EH (cell line): ENCODE results near the gene PCDHA5.
"Not testable (repeated sequence)": the region's sequence is repeated elsewhere in the genome, so short reads cannot be mapped to it uniquely, and the experiment has no call there.

Source experiments
- DNase-seq: peaks from one replicate; pipeline ENCODE4 v3.0.0-alpha.2; 2015; ENCODE audit warnings: low read depth

PCDHA5 gene

DNA sequence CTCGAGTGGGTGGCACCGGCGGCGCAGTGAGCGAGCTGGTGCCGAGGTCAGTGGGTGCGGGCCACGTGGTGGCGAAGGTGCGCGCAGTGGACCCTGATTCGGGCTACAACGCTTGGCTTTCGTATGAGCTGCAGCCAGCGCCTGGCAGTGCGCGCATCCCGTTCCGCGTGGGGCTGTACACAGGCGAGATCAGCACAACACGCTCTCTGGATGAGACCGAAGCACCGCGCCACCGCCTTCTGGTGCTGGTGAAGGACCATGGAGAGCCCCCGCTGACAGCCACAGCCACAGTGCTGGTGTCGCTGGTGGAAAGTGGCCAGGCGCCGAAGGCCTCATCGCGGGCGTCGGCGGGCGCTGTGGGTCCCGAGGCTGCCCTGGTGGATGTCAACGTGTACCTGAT is 2.1 kb downstream of the PCDHA5 start:
- no peak for DNase-seq

DNA sequence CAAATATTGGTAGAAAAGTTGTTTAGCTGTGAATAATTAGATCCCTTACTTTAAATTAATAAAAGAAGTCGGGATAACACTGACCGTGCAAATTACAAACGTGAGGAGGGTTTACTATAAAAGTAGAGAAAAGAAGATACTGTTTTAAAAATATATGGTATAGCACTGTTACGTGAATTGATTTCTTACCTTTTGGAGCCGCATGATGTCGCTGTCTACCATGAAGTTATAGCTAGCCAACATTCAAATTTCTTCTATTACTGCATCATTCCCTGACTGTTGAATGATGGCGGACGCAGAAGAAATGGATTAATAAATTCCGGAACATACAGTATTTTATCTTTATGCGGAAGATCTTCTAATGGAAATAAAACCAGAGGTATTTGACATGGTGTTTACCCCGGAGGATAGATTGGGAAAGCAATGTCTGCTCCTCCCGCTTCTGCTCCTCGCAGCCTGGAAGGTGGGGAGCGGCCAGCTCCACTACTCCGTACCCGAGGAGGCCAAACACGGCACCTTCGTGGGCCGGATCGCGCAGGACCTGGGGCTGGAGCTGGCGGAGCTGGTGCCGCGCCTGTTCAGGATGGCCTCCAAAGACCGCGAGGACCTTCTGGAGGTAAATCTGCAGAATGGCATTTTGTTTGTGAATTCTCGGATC is 6.4 kb downstream of the PCDHA5 start, which contains the start of gene PCDHA6:
TSS of gene PCDHA6 (plus strand) at position 257 of the 658 bp plus-strand sequence. CDS start at position 389, 132 bp downstream.
- DNase-seq, result no peak

DNA sequence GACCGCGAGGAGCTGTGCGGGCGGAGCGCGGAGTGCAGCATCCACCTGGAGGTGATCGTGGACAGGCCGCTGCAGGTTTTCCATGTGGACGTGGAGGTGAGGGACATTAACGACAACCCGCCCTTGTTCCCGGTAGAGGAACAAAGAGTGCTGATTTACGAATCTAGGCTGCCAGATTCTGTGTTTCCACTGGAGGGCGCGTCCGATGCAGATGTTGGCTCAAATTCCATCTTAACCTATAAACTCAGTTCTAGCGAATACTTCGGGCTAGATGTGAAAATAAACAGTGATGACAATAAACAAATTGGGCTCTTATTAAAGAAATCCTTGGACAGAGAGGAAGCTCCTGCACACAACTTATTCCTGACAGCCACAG is 6.9 kb downstream of the PCDHA5 start:
- DNase-seq, result no peak

DNA sequence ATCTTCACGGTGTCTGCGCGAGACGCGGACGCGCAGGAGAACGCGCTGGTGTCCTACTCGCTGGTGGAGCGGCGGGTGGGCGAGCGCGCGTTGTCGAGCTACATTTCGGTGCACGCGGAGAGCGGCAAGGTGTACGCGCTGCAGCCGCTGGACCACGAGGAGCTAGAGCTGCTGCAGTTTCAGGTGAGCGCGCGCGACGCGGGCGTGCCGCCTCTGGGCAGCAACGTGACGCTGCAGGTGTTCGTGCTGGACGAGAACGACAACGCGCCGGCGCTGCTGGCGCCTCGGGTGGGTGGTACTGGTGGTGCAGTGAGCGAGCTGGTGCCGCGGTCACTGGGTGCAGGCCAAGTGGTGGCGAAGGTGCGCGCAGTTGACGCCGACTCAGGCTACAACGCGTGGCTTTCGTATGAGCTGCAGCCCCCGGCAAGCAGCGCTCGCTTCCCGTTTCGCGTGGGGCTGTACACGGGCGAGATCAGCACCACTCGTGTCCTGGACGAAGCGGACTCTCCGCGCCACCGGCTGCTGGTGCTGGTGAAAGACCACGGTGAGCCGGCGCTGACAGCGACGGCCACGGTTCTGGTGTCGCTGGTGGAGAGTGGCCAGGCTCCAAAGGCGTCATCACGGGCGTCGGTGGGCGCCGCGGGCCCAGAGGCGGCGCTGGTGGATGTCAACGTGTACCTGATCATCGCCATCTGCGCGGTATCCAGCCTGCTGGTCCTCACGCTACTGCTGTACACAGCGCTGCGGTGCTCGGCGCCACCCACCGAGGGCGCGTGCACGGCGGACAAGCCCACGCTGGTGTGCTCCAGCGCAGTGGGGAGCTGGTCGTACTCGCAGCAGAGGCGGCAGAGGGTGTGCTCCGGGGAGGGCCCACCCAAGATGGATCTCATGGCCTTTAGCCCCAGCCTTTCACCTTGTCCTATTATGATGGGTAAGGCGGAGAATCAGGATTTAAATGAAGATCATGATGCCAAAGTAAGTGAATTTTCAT is 8.4 kb downstream of the PCDHA5 start:
- not testable (repeated sequence) for DNase-seq

DNA sequence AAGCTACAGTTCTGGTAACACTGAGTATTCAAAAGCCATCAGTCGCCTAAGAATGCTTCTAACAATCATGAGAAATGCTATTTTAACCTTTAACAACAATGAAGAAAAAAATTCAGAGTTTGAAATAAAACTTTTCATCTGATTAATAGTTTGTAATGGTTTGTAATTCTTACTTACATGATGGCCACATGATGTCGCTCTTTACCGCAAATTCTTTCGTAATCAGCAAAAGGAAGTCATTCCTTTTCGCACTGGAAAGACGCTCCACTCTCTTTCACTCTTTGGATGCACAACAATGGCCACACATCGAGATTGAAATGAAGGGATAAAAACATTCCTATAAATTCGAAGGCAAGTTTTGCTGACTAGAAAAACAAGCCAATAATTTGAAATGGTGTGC is 12.6 kb downstream of the PCDHA5 start, which contains the start of gene PCDHA7:
TSS of gene PCDHA7 (plus strand) at position 277 of the 400 bp plus-strand sequence. CDS start at position 392, 115 bp downstream.
- DNase-seq, result peak; percentile 61

DNA sequence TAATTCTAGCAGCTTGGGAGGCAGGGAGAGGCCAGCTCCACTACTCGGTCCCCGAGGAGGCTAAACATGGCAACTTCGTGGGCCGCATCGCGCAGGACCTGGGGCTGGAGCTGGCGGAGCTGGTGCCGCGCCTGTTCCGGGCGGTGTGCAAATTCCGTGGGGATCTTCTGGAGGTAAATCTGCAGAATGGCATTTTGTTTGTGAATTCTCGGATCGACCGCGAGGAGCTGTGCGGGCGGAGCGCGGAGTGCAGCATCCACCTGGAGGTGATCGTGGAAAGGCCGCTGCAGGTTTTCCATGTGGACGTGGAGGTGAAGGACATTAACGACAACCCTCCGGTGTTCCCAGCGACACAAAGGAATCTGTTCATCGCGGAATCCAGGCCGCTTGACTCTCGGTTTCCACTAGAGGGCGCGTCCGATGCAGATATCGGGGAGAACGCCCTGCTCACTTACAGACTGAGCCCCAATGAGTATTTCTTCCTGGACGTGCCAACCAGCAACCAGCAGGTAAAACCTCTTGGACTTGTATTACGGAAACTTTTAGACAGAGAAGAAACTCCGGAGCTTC is 13.1 kb downstream of the PCDHA5 start:
- not testable (repeated sequence) for DNase-seq

DNA sequence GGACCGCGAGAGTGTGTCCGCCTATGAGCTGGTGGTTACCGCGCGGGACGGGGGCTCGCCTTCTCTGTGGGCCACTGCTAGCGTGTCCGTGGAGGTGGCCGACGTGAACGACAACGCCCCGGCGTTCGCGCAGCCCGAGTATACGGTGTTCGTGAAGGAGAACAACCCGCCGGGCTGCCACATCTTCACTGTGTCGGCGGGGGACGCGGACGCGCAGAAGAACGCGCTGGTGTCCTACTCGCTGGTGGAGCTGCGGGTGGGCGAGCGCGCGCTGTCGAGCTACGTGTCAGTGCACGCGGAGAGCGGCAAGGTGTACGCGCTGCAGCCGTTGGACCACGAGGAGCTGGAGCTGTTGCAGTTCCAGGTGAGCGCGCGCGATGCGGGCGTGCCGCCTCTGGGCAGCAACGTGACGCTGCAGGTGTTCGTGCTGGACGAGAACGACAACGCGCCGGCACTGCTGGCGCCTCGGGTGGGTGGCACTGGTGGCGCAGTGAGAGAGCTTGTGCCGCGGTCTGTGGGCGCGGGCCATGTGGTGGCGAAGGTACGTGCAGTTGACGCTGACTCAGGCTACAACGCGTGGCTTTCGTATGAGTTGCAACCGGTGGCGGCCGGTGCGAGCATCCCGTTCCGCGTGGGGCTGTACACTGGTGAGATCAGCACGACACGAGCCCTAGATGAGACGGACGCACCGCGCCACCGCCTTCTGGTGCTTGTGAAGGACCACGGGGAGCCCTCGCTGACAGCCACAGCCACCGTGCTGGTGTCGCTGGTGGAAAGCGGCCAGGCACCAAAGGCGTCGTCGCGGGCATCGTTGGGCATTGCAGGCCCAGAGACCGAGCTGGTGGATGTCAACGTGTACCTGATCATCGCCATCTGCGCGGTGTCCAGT is 14.5 kb downstream of the PCDHA5 start:
- no peak for DNase-seq

DNA sequence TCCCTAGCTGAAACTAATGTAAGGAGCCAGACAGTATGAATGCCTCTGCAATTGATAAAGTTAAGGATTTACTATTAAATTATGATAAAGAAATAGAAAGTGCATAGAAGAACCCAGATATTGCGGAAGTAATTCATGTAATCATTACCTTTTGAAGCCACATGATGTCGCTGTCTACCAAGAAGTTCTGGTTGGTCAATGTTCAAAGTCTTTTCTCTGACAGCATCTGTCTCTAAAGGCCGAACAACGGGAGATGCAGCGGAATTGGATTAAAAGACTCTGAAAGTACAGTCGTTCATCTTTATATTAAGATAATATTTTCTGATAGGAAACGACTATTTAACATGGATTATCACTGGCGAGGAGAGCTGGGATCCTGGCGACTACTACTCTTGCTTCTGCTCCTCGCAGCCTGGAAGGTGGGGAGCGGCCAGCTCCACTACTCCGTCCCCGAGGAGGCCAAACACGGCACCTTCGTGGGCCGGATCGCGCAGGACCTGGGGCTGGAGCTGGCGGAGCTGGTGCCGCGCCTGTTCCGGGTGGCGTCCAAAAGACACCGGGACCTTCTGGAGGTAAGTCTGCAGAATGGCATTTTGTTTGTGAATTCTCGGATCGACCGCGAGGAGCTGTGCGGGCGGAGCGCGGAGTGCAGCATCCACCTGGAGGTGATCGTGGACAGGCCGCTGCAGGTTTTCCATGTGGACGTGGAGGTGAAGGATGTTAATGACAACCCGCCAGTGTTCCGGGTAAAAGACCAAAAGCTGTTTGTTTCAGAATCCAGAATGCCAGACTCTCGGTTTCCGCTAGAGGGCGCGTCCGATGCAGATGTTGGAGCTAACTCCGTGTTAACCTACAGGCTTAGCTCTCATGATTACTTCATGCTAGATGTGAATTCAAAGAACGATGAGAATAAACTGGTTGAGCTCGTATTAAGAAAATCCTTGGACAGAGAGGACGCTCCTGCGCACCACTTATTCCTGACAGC is 19.9 kb downstream of the PCDHA5 start, which contains the start of gene PCDHA8:
TSS of gene PCDHA8 (plus strand) at position 210 of the 985 bp plus-strand sequence. CDS start at position 345, 135 bp downstream.
- DNase-seq, result no peak

DNA sequence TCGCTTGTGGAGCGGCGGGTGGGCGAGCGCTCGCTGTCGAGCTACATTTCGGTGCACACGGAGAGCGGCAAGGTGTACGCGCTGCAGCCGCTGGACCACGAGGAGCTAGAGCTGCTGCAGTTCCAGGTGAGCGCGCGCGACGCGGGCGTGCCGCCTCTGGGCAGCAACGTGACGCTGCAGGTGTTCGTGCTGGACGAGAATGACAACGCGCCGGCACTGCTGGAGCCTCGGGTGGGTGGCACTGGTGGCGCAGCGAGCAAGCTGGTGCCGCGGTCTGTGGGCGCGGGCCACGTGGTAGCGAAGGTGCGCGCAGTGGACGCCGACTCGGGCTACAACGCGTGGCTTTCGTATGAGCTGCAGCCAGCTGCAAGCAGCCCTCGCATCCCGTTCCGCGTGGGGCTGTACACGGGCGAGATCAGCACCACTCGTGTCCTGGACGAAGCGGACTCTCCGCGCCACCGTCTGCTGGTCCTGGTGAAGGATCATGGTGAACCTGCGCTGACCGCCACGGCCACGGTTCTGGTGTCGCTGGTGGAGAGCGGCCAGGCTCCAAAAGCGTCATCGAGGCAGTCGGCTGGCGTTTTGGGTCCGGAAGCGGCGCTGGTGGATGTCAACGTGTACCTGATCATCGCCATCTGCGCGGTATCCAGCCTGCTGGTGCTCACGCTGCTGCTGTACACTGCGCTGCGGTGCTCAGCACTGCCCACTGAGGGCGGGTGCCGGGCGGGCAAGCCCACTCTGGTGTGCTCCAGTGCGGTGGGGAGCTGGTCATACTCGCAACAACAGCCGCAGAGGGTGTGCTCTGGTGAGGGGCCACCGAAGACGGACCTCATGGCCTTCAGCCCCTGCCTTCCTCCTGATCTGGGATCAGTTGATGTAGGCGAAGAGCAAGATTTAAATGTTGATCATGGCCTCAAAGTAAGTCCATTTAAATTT is 21.7 kb downstream of the PCDHA5 start:
- no peak for DNase-seq

DNA sequence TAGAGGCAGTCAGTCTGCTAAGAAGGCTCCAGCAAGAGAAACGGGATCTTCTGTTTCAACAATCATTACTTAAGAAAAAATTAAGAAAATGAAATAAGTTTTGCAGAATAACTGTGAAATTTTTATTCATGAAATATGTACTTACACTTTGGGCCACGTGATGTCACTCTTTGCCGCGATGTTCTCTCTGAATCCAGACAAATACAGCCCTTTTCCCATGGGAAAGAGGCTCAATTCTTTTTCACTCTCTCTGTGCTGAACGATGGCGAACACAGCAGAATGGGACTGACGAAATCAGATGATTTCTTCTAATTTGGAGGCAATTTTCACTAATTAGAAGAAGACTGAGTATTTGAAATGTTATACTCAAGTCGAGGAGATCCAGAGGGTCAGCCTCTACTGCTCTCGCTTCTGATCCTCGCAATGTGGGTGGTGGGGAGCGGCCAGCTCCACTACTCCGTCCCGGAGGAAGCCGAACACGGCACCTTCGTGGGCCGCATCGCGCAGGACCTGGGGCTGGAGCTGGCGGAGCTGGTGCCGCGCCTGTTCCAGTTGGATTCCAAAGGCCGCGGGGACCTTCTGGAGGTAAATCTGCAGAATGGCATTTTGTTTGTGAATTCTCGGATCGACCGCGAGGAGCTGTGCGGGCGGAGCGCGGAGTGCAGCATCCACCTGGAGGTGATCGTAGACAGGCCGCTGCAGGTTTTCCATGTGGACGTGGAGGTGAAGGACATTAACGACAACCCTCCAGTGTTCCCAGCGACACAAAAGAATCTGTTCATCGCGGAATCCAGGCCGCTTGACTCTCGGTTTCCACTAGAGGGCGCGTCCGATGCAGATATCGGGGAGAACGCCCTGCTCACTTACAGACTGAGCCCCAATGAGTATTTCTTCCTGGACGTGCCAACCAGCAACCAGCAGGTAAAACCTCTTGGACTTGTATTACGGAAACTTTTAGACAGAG is 27.0 kb downstream of the PCDHA5 start, which contains the start of gene PCDHA9:
TSS of gene PCDHA9 (plus strand) at position 244 of the 964 bp plus-strand sequence. CDS start at position 358, 114 bp downstream.
- peak; percentile 4 for DNase-seq

DNA sequence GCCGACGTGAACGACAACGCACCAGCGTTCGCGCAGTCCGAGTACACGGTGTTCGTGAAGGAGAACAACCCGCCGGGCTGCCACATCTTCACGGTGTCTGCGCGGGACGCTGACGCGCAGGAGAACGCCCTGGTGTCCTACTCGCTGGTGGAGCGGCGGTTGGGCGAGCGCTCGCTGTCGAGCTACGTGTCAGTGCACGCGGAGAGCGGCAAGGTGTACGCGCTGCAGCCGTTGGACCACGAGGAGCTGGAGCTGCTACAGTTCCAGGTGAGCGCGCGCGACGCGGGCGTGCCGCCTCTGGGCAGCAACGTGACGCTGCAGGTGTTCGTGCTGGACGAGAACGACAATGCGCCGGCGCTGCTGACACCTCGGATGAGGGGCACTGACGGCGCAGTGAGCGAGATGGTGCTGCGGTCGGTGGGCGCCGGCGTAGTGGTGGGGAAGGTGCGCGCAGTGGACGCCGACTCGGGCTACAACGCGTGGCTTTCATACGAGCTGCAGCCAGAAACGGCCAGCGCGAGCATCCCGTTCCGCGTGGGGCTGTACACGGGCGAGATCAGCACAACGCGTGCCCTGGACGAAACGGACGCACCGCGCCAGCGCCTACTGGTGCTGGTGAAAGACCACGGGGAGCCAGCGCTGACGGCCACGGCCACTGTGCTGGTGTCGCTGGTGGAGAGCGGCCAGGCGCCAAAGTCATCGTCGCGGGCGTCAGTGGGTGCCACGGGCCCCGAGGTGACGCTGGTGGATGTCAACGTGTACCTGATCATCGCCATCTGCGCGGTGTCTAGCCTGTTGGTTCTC is 28.6 kb downstream of the PCDHA5 start:
- not testable (repeated sequence) for DNase-seq

DNA sequence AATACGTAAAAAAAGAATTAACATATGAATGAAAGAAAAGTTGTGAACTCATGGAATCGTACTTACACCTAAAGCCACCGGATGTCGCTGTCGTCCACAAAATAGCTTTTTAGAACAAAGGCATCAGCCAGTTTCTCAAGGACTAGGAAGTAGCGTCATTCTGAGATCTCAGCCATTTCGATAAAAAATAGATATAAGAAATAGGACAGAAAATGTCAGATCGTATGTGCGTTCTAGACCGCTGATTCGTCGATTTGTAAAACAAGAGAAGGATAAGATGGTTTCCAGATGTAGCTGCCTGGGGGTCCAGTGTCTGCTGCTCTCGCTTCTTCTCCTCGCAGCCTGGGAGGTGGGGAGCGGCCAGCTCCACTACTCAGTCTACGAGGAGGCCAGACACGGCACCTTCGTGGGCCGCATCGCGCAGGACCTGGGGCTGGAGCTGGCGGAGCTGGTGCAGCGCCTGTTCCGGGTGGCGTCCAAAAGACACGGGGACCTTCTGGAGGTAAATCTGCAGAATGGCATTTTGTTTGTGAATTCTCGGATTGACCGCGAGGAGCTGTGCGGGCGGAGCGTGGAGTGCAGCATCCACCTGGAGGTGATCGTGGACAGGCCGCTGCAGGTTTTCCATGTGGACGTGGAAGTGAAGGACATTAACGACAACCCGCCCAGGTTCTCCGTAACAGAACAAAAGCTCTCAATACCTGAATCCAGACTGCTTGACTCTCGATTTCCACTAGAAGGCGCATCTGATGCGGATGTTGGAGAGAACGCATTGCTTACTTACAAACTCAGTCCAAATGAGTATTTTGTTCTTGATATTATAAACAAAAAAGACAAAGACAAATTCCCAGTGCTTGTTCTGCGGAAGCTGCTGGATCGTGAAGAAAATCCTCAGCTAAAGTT is 34.6 kb downstream of the PCDHA5 start, which contains the start of gene PCDHA10:
TSS of gene PCDHA10 (plus strand) at position 126 of the 903 bp plus-strand sequence. CDS start at position 278, 152 bp downstream.
- DNase-seq, result no peak

DNA sequence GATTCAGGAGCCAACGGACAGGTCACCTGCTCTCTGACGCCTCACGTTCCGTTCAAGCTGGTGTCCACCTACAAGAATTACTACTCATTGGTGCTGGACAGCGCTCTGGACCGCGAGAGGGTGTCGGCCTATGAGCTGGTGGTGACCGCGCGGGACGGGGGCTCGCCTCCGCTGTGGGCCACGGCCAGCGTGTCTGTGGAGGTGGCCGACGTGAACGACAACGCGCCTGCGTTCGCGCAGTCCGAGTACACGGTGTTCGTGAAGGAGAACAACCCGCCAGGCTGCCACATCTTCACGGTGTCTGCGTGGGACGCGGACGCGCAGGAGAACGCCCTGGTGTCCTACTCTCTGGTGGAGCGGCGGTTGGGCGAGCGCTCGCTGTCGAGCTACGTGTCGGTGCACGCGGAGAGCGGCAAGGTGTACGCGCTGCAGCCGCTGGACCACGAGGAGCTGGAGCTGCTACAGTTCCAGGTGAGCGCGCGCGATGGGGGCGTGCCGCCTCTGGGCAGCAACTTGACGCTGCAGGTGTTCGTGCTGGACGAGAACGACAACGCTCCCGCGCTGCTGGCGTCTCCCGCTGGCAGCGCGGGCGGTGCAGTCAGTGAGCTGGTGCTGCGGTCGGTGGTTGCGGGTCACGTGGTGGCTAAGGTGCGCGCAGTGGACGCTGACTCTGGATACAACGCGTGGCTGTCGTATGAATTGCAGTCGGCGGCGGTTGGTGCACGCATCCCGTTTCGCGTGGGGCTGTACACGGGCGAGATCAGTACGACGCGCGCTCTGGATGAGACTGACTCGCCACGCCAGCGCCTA is 36.0 kb downstream of the PCDHA5 start:
- DNase-seq, result no peak

DNA sequence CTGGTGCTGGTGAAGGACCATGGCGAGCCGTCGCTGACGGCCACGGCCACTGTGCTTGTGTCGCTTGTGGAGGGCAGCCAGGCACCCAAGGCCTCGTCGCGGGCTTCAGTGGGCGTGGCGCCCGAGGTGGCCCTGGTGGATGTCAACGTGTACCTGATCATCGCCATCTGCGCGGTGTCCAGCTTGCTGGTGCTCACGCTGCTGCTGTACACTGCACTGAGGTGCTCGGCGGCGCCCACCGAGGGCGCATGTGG is 36.5 kb downstream of the PCDHA5 start:
- no peak for DNase-seq
